Astrocyte (in vitro differentiated cells and primary cell): ENCODE measurements around the gene RNU5B-1. TPM values are rescaled to one million over a fixed set of nuclear protein-coding genes. Genes with fewer than 3 reads are reported as not detected.

Experiments
- DNase-seq: peaks from one replicate; pipeline ENCODE4 v3.0.0-alpha.2; 2010; ENCODE audit warnings: low read depth
- FAIRE-seq: peaks from 2 replicates; lab custom pipeline; 2011; peaks lifted over from hg19 to GRCh38; lab: Jason Lieb, UNC
- H2AFZ ChIP-seq: 2 replicates; pipeline ENCODE4 v1.6.0; 2012; ENCODE audit warnings: low read depth, low read length, inconsistent platforms
- H3K27ac ChIP-seq: 2 replicates; pipeline ENCODE4 v1.5.1; 2011; ENCODE audit warnings: low read depth, low read length, inconsistent platforms
- H3K27me3 ChIP-seq: 2 replicates; pipeline ENCODE4 v1.6.0; 2011; ENCODE audit warnings: low read length, inconsistent platforms; ENCODE audit not compliant: insufficient read depth
- H3K36me3 ChIP-seq: 2 replicates; pipeline ENCODE4 v1.5.1; 2011; ENCODE audit warnings: low read length, inconsistent platforms; ENCODE audit not compliant: insufficient read depth
- H3K4me1 ChIP-seq: 2 replicates; pipeline ENCODE4 v1.5.1; 2011; ENCODE audit warnings: low read length, inconsistent platforms; ENCODE audit not compliant: insufficient read depth
- H3K4me2 ChIP-seq: 2 replicates; pipeline ENCODE4 v1.6.0; 2012; ENCODE audit warnings: low read length, inconsistent platforms
- H3K4me3 ChIP-seq: 2 replicates; pipeline ENCODE4 v1.5.1; 2011; ENCODE audit warnings: low read depth, mild to moderate bottlenecking, low read length, inconsistent platforms; ENCODE audit not compliant: insufficient read depth
- H3K79me2 ChIP-seq: 2 replicates; pipeline ENCODE4 v1.6.0; 2012; ENCODE audit warnings: mild to moderate bottlenecking, low read length, inconsistent platforms; ENCODE audit not compliant: insufficient read depth
- H3K9ac ChIP-seq: 2 replicates; pipeline ENCODE4 v1.6.0; 2012; ENCODE audit warnings: mild to moderate bottlenecking, low read length, inconsistent platforms
- H3K9me3 ChIP-seq: 2 replicates; pipeline ENCODE4 v1.5.1; 2012; ENCODE audit warnings: low read depth, mild to moderate bottlenecking, low read length, inconsistent platforms; ENCODE audit not compliant: insufficient read depth
- H4K20me1 ChIP-seq: 2 replicates; pipeline ENCODE4 v1.6.0; 2012; ENCODE audit warnings: low read length, inconsistent platforms; ENCODE audit not compliant: insufficient read depth
- H3K27ac Mint-ChIP-seq: one replicate; pipeline ENCODE4 v1.8.0; 2021; ENCODE audit warnings: mild to moderate bottlenecking, mixed read lengths; ENCODE audit not compliant: unreplicated experiment
- H3K27me3 Mint-ChIP-seq: one replicate; pipeline ENCODE4 v1.8.0; 2021; ENCODE audit warnings: low read depth, mixed read lengths; ENCODE audit not compliant: unreplicated experiment
- H3K36me3 Mint-ChIP-seq: one replicate; pipeline ENCODE4 v1.8.0; 2021; ENCODE audit warnings: low read depth, mixed read lengths; ENCODE audit not compliant: unreplicated experiment
- H3K4me1 Mint-ChIP-seq: one replicate; pipeline ENCODE4 v1.8.0; 2021; ENCODE audit warnings: low read depth, mixed read lengths; ENCODE audit not compliant: unreplicated experiment
- H3K4me3 Mint-ChIP-seq: one replicate; pipeline ENCODE4 v1.8.0; 2021; ENCODE audit warnings: mild to moderate bottlenecking, moderate library complexity, mixed read lengths; ENCODE audit not compliant: unreplicated experiment
- H3K9me3 Mint-ChIP-seq: one replicate; pipeline ENCODE4 v1.8.0; 2021; ENCODE audit warnings: mild to moderate bottlenecking, mixed read lengths; ENCODE audit not compliant: unreplicated experiment
- CTCF ChIP-seq: IDR thresholded peaks from 2 replicates; pipeline ENCODE4 v1.5.1; 2011; ENCODE audit warnings: low read depth, mild to moderate bottlenecking, inconsistent platforms, low read length, moderate library complexity; ENCODE audit not compliant: insufficient read depth
- EZH2 ChIP-seq: IDR thresholded peaks from 2 replicates; pipeline ENCODE4 v1.6.1; 2012; ENCODE audit warnings: mild to moderate bottlenecking, low read length, inconsistent platforms; ENCODE audit not compliant: insufficient read depth
- total RNA-seq: library from RNA; stranded (reverse); gene quantifications from 2 replicates; pipeline ENCODE4 v1.2.1, GENCODE V29; 2021

The RNU5B-1 gene
- total RNA-seq, 1 donor from 2014 or later, result 11.7 TPM

- no peak overlapping the region for H3K27ac ChIP-seq
These were observed 5.5 kb downstream of the RNU5B-1 start for GRCh38 chr15:65309882-65310418.

GRCh38 chr15:65310431-65311137 is 6.1 kb downstream of the RNU5B-1 start:
- Mint-ChIP-seq H3K4me3 (no peak overlapping the region), H3K27ac (no peak overlapping the region), H3K27me3 (peaks cover 7% of the 10 kb centered on the region), H3K4me1 (peaks cover 6% of the 10 kb centered on the region), H3K36me3 (no peaks in the 10 kb centered on the region), H3K9me3 (no peaks in the 10 kb centered on the region)
- Histone ChIP-seq H3K4me2 (no peak overlapping the region), H3K4me1 (no peaks in the 10 kb centered on the region), H3K27me3 (peaks cover 3% of the 10 kb centered on the region), H4K20me1 (no peaks in the 10 kb centered on the region), H3K36me3 (no peaks in the 10 kb centered on the region), H3K27ac (no peak overlapping the region), H3K4me3 (no peak overlapping the region), H3K9ac (no peak overlapping the region), H3K9me3 (no peaks in the 10 kb centered on the region), H3K79me2 (no peaks in the 10 kb centered on the region), H2AFZ (no peak overlapping the region)
- no peak for FAIRE-seq
- no peak for DNase-seq
- TF ChIP-seq EZH2 (no peak), CTCF (no peak)

More at GRCh38 chr15:65309882-65310418, 5.5 kb downstream of the RNU5B-1 start:
- Mint-ChIP-seq H3K4me3 (no peak overlapping the region), H3K36me3 (no peaks in the 10 kb centered on the region), H3K27ac (no peak overlapping the region), H3K9me3 (no peaks in the 10 kb centered on the region), H3K27me3 (peaks cover 4% of the 10 kb centered on the region), H3K4me1 (peaks cover 6% of the 10 kb centered on the region)
- no peaks in the 10 kb centered on the region for H3K9me3 ChIP-seq
- H3K9ac ChIP-seq, result no peak overlapping the region
- H3K36me3 ChIP-seq, result no peaks in the 10 kb centered on the region
- no peak overlapping the region for H3K4me3 ChIP-seq
- H4K20me1 ChIP-seq, result peaks cover 5% of the 10 kb centered on the region
- FAIRE-seq (no peak), DNase-seq (no peak)
- peaks cover 3% of the 10 kb centered on the region for H3K27me3 ChIP-seq
- no peaks in the 10 kb centered on the region for H3K4me1 ChIP-seq
- H3K4me2 ChIP-seq, result no peak overlapping the region
- no peak overlapping the region for H2AFZ ChIP-seq
- TF ChIP-seq EZH2 (no peak), CTCF (no peak)
- H3K79me2 ChIP-seq, result no peaks in the 10 kb centered on the region

GRCh38 chr15:65311760-65312159 is 7.3 kb downstream of the RNU5B-1 start:
- FAIRE-seq (no peak), DNase-seq (no peak)
- Histone ChIP-seq H3K4me2 (no peak overlapping the region), H3K27ac (no peak overlapping the region), H3K36me3 (no peaks in the 10 kb centered on the region), H3K79me2 (no peaks in the 10 kb centered on the region), H3K9ac (no peak overlapping the region), H3K27me3 (peaks cover 3% of the 10 kb centered on the region), H4K20me1 (no peaks in the 10 kb centered on the region), H3K4me1 (no peaks in the 10 kb centered on the region), H3K4me3 (no peak overlapping the region), H3K9me3 (no peaks in the 10 kb centered on the region), H2AFZ (no peak overlapping the region)
- Mint-ChIP-seq H3K36me3 (no peaks in the 10 kb centered on the region), H3K27ac (no peak overlapping the region), H3K27me3 (peaks cover 8% of the 10 kb centered on the region), H3K9me3 (no peaks in the 10 kb centered on the region), H3K4me3 (no peak overlapping the region), H3K4me1 (peaks cover 6% of the 10 kb centered on the region)
- TF ChIP-seq EZH2 (no peak), CTCF (no peak)
